Measurements from ENCODE around the gene CRYBG1.
"Not testable (repeated sequence)": the region's sequence is repeated elsewhere in the genome, so short reads cannot be mapped to it uniquely, and the experiment has no call there.

The CRYBG1 gene

DNA sequence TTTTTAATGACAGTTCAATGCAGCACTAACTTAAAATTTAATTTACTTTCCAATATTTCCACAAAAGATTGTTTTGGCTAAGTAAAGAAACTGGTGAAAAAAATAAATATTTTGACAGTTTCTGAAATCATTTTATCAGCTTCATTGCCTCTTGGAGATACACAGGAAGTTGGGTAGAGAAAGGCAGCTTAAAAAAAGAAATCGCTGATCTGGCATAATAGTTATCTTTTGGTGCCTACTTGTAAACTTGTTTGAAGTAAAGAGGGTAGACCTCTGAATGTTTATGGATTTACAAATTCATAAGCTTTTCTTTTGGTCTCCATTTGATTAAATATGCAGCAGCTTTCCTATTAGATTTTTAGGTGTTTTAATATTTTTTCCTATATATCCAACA is 165.4 kb downstream of the CRYBG1 start:
- no peak for DNase-seq (ENCODE audit: low read depth, low spot score)

DNA sequence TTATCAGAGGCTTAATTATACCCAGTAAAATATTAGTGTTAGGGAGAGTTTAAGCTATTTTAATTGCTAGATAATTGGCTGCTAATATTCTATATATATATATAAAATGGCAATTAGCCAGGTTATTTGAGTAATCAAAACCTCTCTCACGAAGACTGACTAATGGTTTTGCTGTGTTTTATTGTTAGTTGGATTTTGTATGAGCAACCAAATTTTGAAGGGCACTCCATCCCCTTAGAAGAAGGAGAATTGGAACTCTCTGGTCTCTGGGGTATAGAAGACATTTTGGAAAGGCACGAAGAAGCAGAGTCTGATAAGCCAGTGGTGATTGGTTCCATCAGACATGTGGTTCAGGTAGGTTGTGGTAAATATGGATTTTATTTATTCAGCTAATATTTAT is 166.6 kb downstream of the CRYBG1 start:
- DNase-seq (ENCODE audit: low read depth, low spot score): no peak

DNA sequence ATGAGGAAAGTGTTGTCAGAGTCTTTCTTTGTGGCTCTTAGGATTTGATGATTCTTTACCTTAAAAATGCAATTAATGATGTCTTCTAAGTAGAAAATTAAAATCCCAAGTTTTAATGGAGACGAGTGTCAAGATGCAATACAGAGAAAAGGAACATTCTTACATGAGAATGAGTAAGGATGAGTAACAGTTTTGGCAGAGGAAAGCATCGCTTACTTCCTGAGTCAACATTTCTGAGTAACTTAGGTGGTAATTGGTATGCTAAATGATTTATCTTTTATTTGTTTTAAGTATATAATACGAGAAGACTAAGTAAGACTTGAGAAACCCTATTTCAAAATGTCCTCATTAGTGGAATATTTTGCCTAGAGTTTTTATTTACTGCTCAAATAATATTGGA is 167.5 kb downstream of the CRYBG1 start:
- no peak for DNase-seq (ENCODE audit: low read depth, low spot score)

DNA sequence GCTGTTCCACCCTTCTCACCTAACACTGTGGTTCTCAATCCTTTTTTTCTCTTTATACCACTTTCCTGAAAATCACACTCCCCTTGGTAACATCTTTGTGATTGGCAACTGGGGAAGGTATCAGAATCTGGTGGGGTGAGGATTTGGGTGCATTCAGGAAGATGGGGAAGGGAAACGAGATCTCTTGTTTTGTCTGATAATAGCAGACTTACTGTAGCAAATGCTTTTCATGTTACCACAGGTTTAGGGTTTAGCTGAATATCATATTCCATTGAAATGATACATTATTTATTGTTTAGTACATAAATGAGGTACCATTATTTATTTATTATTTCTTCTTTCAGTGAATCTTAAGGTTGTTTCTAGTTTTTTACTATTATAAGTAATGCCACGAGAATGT is 168.0 kb downstream of the CRYBG1 start:
- DNase-seq (ENCODE audit: low read depth, low spot score): no peak

DNA sequence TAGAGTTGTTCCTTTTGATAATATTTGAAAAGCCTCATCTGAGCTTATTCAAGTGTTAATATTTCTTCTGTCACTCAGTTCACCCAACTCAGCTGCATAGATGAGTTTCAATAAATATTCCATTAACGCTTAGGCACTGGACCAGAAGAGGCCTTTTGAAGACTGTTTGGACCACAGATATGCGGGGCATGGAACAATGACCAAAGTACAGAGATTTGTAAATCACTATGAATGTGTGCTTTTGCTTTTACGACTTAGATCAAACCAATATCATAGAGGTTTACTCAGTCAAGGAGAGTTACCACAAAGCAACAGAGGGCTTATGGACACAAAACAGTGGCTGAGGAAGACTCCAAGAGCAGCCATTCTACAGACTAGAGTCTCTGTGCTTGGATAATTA is 168.9 kb downstream of the CRYBG1 start:
- no peak for DNase-seq (ENCODE audit: low read depth, low spot score)

DNA sequence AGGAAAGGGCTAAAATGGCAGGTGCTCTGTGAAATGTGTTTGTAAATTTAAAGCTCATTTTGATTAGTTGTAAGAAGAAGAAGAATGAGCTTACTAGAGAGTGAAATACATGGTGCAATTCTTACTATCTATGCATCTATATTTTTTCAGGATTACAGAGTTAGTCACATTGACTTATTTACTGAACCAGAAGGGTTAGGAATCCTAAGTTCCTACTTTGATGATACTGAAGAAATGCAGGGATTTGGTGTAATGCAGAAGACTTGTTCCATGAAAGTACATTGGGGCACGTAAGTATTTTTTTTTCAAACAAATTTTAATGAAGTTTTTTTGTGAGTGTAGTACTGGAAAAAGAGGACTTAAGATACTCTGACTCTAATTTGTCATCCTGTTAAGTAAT is 169.5 kb downstream of the CRYBG1 start:
- DNase-seq (ENCODE audit: low read depth, low spot score): no peak

DNA sequence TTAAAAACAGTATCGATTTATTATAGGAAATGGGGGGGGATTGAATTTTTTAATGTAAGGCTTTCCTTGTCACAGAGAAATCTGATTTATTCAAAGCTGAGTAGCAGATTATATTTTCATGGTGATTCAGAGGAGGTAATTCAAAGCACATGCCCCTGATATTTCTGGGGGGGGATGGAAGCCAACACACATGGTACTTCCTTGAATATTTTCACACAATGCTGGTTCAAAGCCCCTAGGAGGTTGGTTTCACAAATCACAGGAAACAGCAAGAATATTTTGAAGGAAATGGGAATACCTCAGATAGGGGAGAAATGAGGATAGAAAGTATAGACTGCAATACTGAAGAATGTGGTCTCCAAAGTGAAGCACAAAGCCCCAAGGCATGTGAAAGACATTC is 170.0 kb downstream of the CRYBG1 start:
- DNase-seq (ENCODE audit: low read depth, low spot score): no peak

DNA sequence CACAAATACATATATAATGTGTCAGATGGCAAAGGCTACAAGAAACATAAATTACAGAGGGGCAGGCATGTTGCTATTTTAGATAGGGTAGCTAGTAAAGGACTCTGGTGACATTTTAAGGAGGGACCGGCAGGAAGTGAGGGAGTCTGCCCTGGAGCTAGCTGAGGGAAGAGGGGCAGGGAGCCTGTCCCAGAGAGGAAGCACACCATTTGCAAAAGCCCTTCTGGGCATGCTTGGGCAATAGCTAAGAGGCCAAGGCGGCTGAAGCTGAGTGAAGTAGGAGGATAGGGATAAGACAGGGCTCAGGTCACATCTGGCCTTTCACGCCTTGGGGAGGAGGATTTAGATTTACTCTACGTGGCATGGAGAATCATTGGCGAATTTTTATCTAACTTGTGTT is 172.5 kb downstream of the CRYBG1 start:
- DNase-seq (ENCODE audit: low read depth, low spot score): peak; percentile 44

DNA sequence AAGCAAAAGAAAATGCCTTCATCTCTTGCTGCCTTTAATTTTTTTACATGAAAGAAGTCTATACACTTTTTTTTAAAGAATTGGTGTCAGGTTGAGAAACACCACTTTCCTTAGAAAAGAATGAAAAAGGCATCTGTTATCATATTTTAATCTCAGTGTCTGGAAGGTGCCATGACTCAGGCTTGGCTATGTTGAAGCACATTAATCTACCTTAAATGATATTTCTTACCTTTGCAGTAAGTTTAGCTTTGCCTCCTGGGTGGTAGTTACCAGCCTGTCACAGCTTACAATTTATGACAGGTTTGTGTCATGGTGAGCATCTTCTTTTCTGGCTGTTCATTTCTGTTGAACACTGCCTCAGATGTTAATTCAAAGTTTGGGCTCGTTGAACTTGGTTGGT is 173.5 kb downstream of the CRYBG1 start:
- DNase-seq (ENCODE audit: low read depth, low spot score): no peak

DNA sequence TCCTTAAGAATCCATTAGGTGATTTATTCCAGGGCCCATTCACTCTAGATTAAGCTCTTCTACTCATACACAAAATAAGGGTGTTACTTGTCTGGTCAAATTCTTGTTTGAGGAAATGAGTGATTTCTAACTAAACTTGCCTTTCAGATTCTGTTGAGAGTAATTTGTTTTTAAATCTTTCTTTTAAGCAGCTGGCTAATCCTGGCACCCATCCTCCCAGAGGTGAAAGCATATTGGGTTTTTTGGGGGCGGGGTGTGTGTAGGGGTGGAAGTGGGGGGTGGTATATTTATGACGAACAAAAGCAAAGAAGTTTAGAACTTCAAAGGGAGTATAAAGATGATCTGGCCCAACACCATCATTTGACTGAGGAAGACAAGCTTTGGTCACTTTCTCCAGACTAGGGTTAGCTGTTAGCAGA is 174.1 kb downstream of the CRYBG1 start:
- no peak for DNase-seq (ENCODE audit: low read depth, low spot score)

DNA sequence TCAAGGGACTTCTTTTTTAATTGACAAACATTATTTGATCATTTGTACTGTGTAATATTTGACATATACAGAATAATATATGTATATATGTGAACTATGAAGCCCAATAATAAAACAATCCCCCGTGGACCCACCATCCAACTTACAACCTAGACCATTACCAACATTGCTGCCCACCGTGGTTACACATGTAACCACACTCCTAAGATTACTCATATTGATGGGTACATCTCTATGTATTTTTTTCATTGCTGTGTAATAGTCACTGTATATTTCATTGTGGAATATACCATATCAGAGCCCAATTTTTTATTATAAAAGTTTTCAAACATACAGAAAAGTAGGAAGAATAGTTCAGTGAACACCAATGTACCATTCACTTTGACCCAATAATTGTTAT is 174.5 kb downstream of the CRYBG1 start:
- no peak for DNase-seq (ENCODE audit: low read depth, low spot score)

DNA sequence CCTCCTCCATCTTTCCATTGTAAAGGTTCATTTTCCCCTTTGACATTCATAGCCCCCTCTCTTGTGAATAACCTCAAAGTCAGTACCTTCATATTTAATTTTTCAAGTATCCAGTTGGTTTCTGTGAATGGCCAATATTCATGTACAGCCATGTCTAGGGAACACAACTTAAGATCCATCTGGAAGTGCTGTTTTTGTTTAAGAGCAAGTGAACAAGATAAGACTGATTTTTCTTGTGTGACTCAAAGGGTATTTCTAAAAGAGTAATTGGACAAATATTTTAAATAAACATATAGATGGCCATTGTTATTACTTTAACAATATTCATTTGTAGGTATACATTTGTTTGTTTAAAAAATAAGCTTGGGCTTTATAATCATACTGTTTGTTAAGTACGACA is 175.8 kb downstream of the CRYBG1 start:
- DNase-seq (ENCODE audit: low read depth, low spot score): no peak

DNA sequence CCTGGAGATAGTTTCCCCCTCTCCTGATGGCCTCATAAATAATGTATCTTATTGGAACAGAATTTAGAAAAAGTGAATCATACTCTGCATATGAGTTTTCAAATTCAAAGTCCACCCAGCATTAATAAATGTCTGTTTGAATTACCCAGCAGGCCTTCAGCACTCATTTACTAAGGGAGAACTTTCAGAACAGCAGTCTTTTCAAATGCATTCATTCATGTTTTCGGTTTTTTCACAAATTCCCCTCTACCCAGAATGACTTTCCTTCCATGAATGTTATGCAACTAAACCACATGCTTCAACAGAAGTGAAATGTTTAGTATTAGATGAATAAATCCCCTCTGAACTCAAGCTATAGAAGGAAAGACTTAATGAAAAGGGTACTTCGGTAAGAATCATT is 176.3 kb downstream of the CRYBG1 start:
- no peak for DNase-seq (ENCODE audit: low read depth, low spot score)

DNA sequence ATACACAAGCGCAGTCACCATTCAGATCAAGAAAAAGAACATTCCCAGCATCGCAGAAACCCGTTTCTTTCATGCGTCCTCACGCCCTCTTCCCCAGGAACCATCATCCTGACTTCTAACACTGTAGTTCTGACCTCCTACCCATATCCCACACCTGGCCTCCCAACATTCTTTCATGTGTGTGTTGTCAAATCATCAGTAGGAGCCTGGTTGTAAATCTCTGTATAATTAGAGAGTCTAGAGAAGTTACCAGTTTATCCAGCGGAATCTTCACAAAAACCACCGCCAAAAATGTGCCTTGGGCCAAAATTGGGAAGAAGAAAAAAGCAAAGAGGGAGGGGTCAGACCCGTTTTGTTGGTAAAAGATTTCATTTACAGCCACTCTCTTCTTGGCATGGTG is 177.1 kb downstream of the CRYBG1 start:
- peak; percentile 11 for DNase-seq (ENCODE audit: low read depth, low spot score)

DNA sequence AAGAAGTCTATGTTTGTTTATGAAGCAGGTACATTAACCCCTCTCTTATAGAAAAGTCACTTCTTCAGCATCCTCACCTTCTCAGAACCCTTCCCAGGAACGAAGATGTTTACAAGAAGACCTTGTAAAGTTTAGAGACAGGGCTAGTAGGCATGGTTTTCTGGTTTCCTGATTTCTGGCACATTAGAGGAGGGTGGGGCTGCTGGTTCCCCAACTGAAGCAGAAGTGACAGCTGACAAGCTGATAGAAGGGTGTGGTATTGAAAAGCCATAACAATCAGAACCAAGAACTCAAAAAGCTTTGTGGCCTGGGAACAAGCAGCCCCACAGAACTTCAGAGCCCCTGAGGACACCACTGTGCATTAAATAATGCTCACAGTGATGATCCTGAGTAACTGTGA is 177.6 kb downstream of the CRYBG1 start:
- DNase-seq (ENCODE audit: low read depth, low spot score): no peak

DNA sequence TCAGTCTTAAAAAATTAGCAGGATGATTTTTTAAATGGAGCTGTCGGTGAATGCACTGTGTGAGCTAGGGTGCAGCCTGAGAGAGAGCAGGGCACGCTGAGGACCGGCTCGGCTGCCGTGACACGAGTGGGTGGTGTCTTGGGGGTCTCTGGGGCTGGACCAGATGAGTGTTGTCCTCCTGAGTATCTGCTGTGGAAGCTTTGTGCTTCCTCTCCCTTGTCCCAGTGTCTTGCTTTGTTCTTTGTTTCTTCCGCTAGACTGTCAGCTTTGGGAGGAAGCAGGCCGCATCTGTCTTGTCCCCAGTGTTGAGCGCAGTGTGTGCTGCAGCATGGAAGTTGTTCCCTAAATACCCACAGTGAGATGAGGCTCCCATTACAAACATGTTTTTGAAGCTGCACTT is 179.4 kb downstream of the CRYBG1 start:
- DNase-seq (ENCODE audit: low read depth, low spot score): no peak

DNA sequence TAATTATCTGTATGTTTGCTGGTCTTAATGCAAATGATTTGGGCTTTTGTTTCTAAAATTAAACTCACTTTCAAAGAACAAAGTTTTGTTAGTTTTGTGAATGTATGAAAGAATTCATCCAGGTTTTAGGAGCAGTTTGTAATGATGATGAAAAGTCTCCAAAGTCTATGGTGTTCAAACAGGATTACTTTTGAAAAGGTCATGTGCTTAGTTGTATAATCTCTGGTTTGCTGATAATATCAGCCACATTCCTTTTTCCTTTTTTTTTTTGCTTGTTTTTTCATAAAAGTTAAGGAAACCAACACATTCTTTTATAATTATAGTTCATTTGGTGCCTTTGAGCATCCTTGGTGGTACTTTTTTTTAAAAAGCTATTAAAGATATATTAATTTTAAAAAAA is 179.9 kb downstream of the CRYBG1 start:
- DNase-seq (ENCODE audit: low read depth, low spot score): no peak

DNA sequence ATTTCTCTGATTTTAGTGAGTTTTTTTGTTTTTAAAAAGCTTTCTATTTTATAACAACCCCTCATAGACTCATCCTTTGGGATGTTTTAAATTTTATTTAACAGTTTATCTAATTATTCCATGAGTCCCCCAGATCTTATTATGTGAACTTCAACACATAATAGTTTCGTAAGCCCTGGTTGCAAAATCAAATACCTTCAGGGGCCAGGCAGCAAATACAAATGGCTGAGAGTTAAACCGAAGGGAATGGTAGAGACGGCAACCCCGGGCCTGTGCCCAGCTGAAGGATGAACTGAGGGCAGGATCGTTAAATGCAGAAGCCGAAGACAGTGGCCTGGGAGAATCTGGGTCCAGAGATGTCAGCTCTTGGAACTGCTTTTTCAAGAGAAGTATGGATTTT is 180.4 kb downstream of the CRYBG1 start:
- no peak for DNase-seq (ENCODE audit: low read depth, low spot score)

DNA sequence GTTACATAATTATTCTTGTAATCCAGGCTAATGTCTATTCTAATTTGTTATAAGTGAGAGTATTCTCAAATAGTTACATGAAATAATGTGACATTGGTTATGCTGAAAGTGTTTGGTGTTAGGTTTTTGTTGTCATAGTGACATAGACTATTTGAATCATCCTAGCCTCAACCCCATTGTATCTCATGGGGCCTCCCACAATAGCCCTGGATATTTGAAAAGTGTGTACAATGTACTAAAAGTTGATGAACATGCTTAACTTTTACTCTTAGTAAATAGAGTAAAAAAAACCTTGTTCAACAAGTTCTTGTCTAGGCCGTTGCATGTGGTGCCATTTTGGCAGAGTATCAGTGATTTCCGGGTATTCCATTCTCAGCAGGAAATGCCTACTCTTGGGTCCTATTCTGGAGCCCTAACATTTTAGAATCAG is 185.8 kb downstream of the CRYBG1 start:
- DNase-seq (ENCODE audit: low read depth, low spot score): no peak

DNA sequence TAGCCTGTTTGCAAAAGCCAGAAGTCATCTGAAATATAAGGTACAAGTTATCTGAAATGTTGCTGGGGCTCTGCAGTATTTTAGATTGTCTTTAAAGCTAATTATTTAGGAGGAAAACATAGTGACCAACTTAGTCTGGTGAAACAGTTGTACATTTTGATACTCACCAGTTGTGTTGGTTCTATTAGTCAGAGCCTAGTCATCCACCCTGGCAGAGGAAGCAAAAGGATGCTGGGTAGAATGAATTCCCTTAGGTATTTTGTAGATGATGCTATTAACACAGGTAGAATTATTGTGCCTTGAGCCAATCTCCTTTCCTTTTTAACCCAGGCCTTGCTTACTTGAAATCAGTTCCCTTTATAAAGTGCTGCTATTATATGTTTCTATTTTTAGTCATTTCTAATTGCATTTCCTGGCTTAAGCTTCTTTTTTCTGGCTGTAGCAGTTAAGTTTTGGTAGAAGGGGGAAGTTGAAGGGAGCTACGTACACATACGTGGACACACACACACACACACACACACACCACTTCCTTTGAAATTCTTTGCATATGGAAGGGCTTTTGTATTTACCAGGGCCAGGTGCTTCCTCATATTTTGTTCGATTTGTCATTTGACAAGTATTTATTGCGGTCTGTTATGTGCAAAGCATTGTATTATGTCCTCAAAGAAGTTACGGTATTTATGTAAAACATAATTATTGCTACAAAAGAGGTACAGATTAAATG is 186.3 kb downstream of the CRYBG1 start:
- no peak for DNase-seq (ENCODE audit: low read depth, low spot score)

DNA sequence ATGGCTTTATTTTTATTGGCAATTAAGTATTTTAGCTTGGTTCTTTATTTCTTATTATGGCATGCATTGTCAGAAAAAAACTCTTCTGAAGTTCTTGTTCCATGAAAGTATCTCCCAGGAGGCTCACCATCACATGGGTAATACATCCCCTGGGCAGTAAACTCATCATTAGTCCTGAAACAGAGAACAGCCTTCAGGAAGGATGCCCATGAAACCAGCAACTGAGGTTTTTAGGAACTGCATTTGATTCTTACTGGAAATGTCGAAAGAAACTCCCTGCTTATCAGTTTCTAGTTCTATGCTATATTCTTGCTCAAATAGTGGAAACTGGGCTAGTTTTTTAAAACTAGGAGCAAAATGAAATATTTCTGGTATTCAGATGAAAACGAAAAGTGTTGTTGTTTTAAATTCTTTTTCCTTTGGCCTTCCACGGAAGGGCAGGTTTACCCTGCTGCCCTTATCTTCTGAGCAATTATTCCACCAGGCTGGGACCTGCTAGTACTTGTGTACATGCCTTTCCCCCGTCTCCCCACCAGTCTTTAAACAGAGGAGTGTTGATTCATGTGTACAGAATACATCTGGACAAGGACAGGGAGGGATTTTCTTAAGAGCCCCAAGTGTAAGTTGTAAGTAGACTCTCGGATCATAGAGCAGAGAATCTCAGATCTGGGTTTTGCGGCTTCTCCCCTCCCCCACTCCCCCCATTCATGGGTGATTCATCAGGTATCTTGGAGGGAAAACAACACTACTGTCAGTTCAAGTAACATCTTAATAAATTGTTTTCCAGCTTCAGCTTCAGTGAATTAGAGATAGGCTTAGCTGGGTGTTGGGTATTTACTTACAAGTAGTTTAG is 187.3 kb downstream of the CRYBG1 start:
- peak; percentile 36 for DNase-seq (ENCODE audit: low read depth, low spot score)

DNA sequence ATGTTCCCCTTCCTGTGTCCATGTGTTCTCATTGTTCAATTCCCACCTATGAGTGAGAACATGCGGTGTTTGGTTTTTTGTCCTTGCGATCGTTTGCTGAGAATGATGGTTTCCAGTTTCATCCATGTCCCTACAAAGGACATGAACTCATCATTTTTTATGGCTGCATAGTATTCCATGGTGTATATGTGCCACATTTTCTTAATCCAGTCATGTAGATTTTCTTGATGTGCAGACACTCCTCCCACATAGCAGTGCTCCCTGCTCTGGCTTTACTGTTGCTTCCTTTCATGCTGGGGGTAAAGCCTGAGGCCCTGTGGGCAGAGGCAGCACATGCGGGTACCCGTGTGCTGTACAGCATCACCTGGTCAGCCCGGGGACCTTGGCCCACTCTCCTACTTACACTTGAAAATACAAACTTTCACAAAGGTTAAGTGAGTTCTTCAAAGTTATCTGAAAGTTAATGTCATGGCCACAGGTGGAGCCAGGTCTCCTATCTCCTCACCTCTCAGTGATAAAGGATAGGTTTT is 188.5 kb downstream of the CRYBG1 start:
- DNase-seq (ENCODE audit: low read depth, low spot score): not testable (repeated sequence)

DNA sequence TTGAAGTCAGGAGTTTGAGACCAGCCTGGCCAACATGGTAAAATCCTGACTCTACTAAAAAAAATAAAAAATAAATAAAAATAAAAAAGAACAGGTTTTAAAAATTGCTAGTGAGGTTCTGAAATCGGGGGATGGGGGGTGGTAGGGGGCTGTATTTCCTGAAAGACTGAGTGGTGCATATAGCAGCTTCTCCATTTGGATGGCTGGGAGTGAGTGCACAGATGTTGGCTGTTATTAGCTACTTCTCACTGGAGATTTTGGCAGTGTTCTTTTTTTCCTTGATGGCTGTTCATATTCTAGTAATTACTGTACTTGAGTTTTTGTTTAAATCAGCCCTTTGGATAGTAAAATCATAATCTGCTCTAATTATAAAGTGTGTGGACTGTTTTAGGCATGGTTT is 189.0 kb downstream of the CRYBG1 start:
- DNase-seq (ENCODE audit: low read depth, low spot score): no peak

Measured in ELF-1 (cell line).